ENCODE measurements around the gene CRIM1.

The CRIM1 gene

GRCh38 chr2:36432479-36432878, 76.9 kb downstream of the CRIM1 start:
- no peak for DNase-seq

- no peak for DNase-seq
Measured at GRCh38 chr2:36433311-36434217, 78.0 kb downstream of the CRIM1 start.

GRCh38 chr2:36438449-36438977, 82.9 kb downstream of the CRIM1 start:
- DNase-seq: no peak

GRCh38 chr2:36439084-36439483, 83.5 kb downstream of the CRIM1 start:
- no peak for DNase-seq

GRCh38 chr2:36441065-36441625, 85.6 kb downstream of the CRIM1 start:
- DNase-seq: no peak

- no peak for DNase-seq
Measured at GRCh38 chr2:36441816-36442215, 86.2 kb downstream of the CRIM1 start.

GRCh38 chr2:36444216-36444936, 88.8 kb downstream of the CRIM1 start:
- DNase-seq: no peak

GRCh38 chr2:36445185-36445866, 89.7 kb downstream of the CRIM1 start:
- no peak for DNase-seq

GRCh38 chr2:36446294-36446693, 90.7 kb downstream of the CRIM1 start:
- no peak for DNase-seq

- DNase-seq: no peak
Measured at GRCh38 chr2:36449213-36449612, 93.6 kb downstream of the CRIM1 start.

- no peak for DNase-seq
Measured at GRCh38 chr2:36449943-36450392, 94.4 kb downstream of the CRIM1 start.

- no peak for DNase-seq
Measured at GRCh38 chr2:36450466-36451196, 95.1 kb downstream of the CRIM1 start.

- DNase-seq: no peak
Measured at GRCh38 chr2:36451512-36451911, 95.9 kb downstream of the CRIM1 start.

- DNase-seq: no peak
Measured at GRCh38 chr2:36452260-36452659, 96.7 kb downstream of the CRIM1 start.

- DNase-seq: no peak
Measured at GRCh38 chr2:36453652-36454051, 98.1 kb downstream of the CRIM1 start.

GRCh38 chr2:36455011-36455410, 99.4 kb downstream of the CRIM1 start:
- DNase-seq: no peak

GRCh38 chr2:36455788-36456187, 100.2 kb downstream of the CRIM1 start:
- no peak for DNase-seq

- no peak for DNase-seq
Measured at GRCh38 chr2:36456227-36457175, 100.9 kb downstream of the CRIM1 start.

- DNase-seq: no peak
Measured at GRCh38 chr2:36458106-36458505, 102.5 kb downstream of the CRIM1 start.

GRCh38 chr2:36459725-36460137, 104.2 kb downstream of the CRIM1 start:
- no peak for DNase-seq

Data from activated CD4-positive, alpha-beta T cell treated with anti-CD3 and anti-CD28 coated beads for 4 hours (primary cell).